Activated CD4-positive, alpha-beta memory T cell treated with anti-CD3 and anti-CD28 coated beads, Interleukin-2, amount 10 ng/mL, durations not matched to agents 7 days and 5 days (primary cell): ENCODE data around the gene SLC24A5. TPM values are rescaled to one million over a fixed set of nuclear protein-coding genes. Genes with fewer than 3 reads are reported as not detected.

Experiments
- CTCF ChIA-PET: fragments of 350-600 bp; sonication (Branson Sonifier 250); formaldehyde crosslinking; loops from one replicate; lab custom pipeline; 2021; ENCODE audit warnings: antibody characterized with exemption, inconsistent platforms; lab: Charles Lee
- POLR2A ChIA-PET: fragments of 350-600 bp; sonication (Branson Sonifier 250); formaldehyde crosslinking; loops from one replicate; lab custom pipeline; 2021; ENCODE audit warnings: antibody characterized with exemption; lab: Charles Lee
- DNase-seq: peaks from one replicate; pipeline ENCODE4 v3.0.0-alpha.2; 2020
- H3K27ac Mint-ChIP-seq: one replicate; pipeline ENCODE4 v1.8.0; 2021; ENCODE audit warnings: mild to moderate bottlenecking, mixed read lengths
- H3K27me3 Mint-ChIP-seq: one replicate; pipeline ENCODE4 v1.8.0; 2021; ENCODE audit warnings: mixed read lengths
- H3K36me3 Mint-ChIP-seq: one replicate; pipeline ENCODE4 v1.8.0; 2021; ENCODE audit warnings: low read depth, mixed read lengths
- H3K4me1 Mint-ChIP-seq: one replicate; pipeline ENCODE4 v1.8.0; 2021; ENCODE audit warnings: mixed read lengths
- H3K4me3 Mint-ChIP-seq: one replicate; pipeline ENCODE4 v1.8.0; 2021; ENCODE audit warnings: mild to moderate bottlenecking, mixed read lengths
- H3K9me3 Mint-ChIP-seq: one replicate; pipeline ENCODE4 v1.8.0; 2021; ENCODE audit warnings: mixed read lengths
- total RNA-seq, 2 experiments: library from RNA; stranded (reverse); gene quantifications; one replicate each; pipeline ENCODE4 v1.2.3, GENCODE V29; 2021

SLC24A5 gene
- total RNA-seq, 2 experiments from 2014 or later: not detected

DNA sequence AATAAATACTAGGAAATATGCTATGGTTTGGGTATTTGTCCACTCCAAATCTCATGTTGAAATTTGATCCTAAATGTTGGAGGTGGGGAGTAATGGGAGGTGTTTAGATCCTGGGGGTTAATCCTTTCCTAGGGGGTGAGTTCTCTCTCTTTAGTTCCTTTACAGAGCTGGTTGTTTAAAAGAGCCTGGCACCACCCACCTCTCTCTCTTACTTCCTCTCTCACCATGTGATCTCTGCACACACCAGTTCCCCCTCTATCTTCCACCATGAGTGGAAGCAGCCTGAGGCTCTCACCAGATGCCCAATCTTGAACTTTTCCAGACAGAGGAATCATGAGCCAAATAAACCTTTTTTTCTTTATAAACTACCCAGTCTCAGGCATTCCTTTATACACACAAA lies 10.5 kb downstream of the SLC24A5 start:
- H3K27me3 Mint-ChIP-seq: no peaks in the 10 kb centered on the region
- H3K4me3 Mint-ChIP-seq: no peak overlapping the region
- H3K36me3 Mint-ChIP-seq: no peaks in the 10 kb centered on the region
- H3K4me1 Mint-ChIP-seq: no peaks in the 10 kb centered on the region
- no peak overlapping the region for H3K27ac Mint-ChIP-seq
- DNase-seq: no peak
- H3K9me3 Mint-ChIP-seq: no peaks in the 10 kb centered on the region
- CTCF ChIA-PET: no interaction called here
- POLR2A ChIA-PET: no interaction called here

DNA sequence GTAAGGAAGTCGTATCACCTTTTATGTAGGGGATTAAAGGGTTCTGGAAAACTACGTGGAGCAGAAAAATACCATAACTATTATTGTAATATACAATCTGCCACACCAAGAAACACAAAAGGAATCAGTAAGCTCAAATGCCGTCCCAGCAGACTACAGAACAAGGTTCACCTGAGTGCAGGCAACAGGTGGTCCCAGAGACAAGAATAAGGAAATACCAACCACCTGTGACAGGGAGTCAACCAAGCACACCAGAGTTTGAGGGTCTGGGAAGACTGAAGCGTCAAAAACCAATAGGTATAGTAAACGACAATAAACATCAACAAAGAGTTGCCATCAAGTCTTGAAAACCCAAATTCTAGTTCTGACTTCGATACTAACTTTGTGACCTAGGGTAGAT lies 12.1 kb downstream of the SLC24A5 start:
- POLR2A ChIA-PET: no interaction called here
- Mint-ChIP-seq H3K9me3 (no peaks in the 10 kb centered on the region), H3K4me1 (no peaks in the 10 kb centered on the region), H3K4me3 (no peak overlapping the region), H3K27me3 (no peaks in the 10 kb centered on the region), H3K27ac (no peak overlapping the region), H3K36me3 (no peaks in the 10 kb centered on the region)
- no peak for DNase-seq
- CTCF ChIA-PET: no interaction called here

DNA sequence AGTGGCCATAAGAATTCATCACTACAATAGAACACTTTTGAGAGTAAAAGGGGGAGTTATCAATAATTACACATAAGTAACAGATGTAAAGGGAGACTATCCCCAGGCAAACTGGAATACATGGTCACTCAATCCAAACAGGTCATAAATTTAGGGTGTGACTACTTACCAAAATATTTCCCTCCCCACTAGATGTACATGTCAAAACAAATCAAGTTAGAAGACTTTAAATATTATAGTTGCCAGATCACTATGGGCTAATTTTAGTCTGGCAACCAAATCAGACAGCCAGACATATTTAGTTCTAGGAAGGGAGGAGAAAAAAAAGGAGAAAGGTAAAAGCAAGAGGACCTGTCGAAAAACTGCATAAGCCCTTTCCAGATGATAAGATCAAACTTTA lies 23.1 kb downstream of the SLC24A5 start:
- Mint-ChIP-seq H3K9me3 (no peaks in the 10 kb centered on the region), H3K27ac (no peak overlapping the region), H3K27me3 (no peaks in the 10 kb centered on the region), H3K4me3 (no peak overlapping the region), H3K36me3 (peaks cover 9% of the 10 kb centered on the region), H3K4me1 (peaks cover 8% of the 10 kb centered on the region)
- CTCF ChIA-PET: no interaction called here
- POLR2A ChIA-PET: no interaction called here
- no peak for DNase-seq

DNA sequence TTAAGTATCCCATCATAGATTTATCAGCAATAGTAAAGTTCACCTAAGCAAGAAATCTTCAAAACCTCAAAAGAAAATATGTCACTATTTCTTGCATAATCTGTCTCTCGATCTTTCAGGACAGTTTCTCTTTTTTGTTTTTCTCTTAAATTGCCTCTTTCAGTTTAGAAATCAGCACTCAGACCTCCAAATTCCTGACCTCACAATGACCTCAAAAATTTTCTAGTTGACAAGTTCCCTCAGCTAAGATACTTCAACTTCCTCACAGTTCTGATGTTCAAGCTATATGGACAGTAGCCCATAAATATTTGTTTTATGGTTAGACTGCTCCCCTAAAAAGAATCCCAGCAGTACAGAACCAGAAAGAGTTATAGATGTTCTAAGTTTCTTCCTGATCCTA lies 24.1 kb downstream of the SLC24A5 start:
- Mint-ChIP-seq H3K36me3 (peaks cover 11% of the 10 kb centered on the region), H3K9me3 (no peaks in the 10 kb centered on the region), H3K4me1 (peaks cover 8% of the 10 kb centered on the region), H3K4me3 (no peak overlapping the region), H3K27me3 (no peaks in the 10 kb centered on the region), H3K27ac (no peak overlapping the region)
- no peak for DNase-seq
- CTCF ChIA-PET: no interaction called here
- POLR2A ChIA-PET: no interaction called here

DNA sequence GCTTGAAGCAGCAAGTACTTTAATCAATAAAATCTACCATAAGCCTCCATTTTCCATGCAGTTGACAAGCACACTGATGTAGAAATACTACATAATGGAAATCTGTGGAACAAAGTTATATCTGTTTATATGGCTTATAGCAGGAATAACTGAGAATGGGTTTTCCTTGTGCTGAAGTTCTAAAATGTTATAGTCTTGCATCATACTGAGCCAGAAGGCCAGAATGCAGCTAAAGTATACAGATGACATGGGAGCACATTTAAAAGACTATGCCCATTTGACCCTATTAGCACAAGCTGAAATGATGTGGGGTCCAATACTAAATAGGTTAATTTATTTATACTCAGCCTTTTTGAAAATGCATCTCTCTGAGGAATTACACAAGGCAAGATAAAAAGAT lies 25.1 kb downstream of the SLC24A5 start:
- Mint-ChIP-seq H3K27ac (no peak overlapping the region), H3K9me3 (no peaks in the 10 kb centered on the region), H3K4me3 (no peak overlapping the region), H3K36me3 (peaks cover 11% of the 10 kb centered on the region), H3K27me3 (no peaks in the 10 kb centered on the region), H3K4me1 (peaks cover 8% of the 10 kb centered on the region)
- no peak for DNase-seq
- ChIA-PET CTCF (no interaction called here), POLR2A (no interaction called here)

DNA sequence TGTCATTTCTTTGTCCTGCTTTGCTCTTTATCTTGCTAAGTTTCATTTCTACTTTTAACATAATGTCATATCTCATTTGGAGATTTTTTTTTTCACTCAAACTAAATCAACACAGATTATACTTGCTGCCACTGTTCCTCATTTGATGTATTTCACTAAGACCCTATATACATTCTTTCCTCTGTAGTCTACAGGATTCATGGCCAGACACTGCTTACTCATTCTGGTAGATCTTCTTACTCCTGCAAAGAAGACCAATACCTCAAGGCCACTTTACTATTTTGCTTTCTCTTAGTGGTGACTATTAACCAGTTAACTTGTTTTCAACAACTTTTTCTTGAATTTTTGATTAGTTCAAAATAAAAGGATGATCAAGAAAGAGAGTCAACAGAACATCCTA lies 26.6 kb downstream of the SLC24A5 start:
- DNase-seq: no peak
- H3K27me3 Mint-ChIP-seq: no peaks in the 10 kb centered on the region
- no peak overlapping the region for H3K4me3 Mint-ChIP-seq
- POLR2A ChIA-PET: no interaction called here
- no peaks in the 10 kb centered on the region for H3K9me3 Mint-ChIP-seq
- CTCF ChIA-PET: no interaction called here
- H3K4me1 Mint-ChIP-seq: peaks cover 8% of the 10 kb centered on the region
- H3K27ac Mint-ChIP-seq: no peak overlapping the region
- peaks cover 13% of the 10 kb centered on the region for H3K36me3 Mint-ChIP-seq

DNA sequence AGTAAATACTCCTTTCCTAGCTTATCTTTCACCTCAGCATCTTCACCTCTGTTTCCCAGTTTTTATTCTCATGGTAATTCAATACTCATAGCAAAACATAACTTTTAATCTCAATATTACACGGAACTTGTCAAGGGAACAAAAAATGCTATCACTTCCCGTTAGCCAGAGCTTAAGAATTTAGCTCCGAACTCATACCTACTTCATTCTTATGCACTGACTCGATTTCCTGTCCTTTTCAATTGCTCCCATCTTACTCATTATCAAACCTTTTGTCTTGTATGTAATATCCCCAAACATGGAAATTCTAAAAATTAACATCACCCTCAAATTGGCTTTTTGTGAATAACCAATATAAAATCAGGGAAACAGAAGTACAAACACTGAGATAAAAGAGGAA lies 29.1 kb downstream of the SLC24A5 start:
- Mint-ChIP-seq H3K4me3 (no peak overlapping the region), H3K9me3 (no peaks in the 10 kb centered on the region), H3K36me3 (peaks cover 18% of the 10 kb centered on the region), H3K27ac (no peak overlapping the region), H3K4me1 (peaks cover 3% of the 10 kb centered on the region), H3K27me3 (no peaks in the 10 kb centered on the region)
- DNase-seq: no peak
- ChIA-PET CTCF (no interaction called here), POLR2A (no interaction called here)

DNA sequence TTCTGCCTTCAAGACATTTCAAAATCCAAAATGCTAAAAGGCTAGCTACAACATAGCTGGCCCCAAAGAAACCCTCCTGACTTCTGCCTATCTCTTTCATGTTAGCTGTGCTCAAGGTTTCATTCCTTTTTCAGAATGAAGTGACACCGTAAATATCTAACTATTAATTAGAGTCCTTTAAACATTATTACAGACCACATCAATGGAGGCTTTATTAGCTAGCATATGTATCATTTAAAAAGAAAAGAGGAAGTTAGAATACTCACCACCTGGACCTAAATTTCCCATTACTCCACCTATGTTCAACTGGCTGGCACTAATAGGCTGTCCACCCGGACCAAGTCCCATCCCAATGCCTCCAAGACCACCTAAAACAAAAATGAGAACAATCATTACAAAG lies 32.7 kb downstream of the SLC24A5 start:
- no peaks in the 10 kb centered on the region for H3K4me1 Mint-ChIP-seq
- no peaks in the 10 kb centered on the region for H3K27me3 Mint-ChIP-seq
- no peak overlapping the region for H3K4me3 Mint-ChIP-seq
- H3K36me3 Mint-ChIP-seq: peaks cover 19% of the 10 kb centered on the region
- ChIA-PET CTCF (interaction anchor here (1.2 kb wide), 1 partner anchor 8 kb away, joined by 3 read pairs; no protein-coding TSS in a partner anchor), POLR2A (no interaction called here)
- no peaks in the 10 kb centered on the region for H3K9me3 Mint-ChIP-seq
- no peak for DNase-seq
- H3K27ac Mint-ChIP-seq: no peak overlapping the region

DNA sequence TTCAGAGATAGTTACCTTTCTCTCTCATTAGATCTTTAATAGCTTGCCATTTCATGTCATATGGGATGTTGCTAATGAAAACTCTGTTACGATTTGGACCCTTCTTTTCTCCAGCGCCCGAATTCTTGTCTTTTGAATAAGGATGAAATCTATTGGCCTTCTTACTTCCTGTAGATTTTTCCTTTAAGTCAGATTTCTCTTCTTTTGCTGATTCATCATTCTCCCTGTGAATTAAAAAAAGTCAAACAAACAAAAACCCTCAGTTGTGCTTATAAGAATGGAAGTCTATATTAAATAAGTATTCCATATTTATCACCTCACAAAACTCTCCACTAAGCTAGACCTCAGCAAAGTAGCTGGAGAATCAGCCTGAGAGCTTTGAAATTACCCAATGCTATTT lies 47.8 kb downstream of the SLC24A5 start:
- ChIA-PET CTCF (no interaction called here), POLR2A (no interaction called here)
- no peak for DNase-seq
- Mint-ChIP-seq H3K27me3 (no peaks in the 10 kb centered on the region), H3K27ac (no peak overlapping the region), H3K4me3 (no peak overlapping the region), H3K36me3 (peaks cover 17% of the 10 kb centered on the region), H3K4me1 (no peaks in the 10 kb centered on the region), H3K9me3 (peaks cover 5% of the 10 kb centered on the region)

DNA sequence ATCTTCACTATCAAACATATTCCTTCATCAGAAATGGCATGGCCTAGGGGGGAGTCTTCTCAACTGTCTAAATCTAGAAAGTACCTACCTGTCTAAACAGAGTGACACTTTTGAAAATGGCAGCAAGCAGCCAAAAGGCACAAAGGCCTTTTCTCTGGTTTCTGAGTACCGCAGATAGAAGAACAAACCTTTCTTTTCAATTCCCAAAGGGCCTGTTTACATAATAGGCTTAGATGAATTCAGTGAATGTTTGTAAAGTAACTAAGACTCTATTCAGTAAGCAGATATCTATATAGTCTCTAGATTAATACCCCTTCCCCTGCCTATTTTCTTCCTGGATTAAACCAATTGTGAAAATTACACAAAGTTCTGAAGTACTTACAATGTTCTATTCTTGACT lies 50.2 kb downstream of the SLC24A5 start:
- ChIA-PET POLR2A (no interaction called here), CTCF (no interaction called here)
- Mint-ChIP-seq H3K9me3 (peaks cover 5% of the 10 kb centered on the region), H3K4me3 (no peak overlapping the region), H3K27ac (no peak overlapping the region), H3K4me1 (peaks cover 6% of the 10 kb centered on the region), H3K36me3 (peaks cover 17% of the 10 kb centered on the region), H3K27me3 (no peaks in the 10 kb centered on the region)
- DNase-seq: no peak

DNA sequence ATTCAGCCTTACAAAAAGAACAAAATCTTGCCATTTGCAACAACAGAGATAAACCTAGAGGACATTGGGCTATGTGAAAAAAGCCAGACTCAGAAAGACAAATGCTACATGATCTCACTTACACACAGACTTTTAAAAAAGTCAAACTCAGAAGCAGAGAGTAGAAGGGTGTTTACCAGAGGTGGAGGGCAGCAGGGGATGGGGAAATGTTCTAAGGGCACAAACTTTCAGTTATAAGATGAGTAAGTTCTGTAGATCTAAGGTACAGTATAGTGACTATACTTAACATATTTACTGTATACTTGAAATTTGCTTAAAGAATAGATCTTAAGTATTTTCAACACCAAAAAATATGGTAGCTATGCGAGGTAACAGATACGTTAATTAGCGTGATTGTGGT lies 54.3 kb downstream of the SLC24A5 start:
- CTCF ChIA-PET: no interaction called here
- Mint-ChIP-seq H3K4me1 (peaks cover 19% of the 10 kb centered on the region), H3K9me3 (peaks cover 5% of the 10 kb centered on the region)

DNA sequence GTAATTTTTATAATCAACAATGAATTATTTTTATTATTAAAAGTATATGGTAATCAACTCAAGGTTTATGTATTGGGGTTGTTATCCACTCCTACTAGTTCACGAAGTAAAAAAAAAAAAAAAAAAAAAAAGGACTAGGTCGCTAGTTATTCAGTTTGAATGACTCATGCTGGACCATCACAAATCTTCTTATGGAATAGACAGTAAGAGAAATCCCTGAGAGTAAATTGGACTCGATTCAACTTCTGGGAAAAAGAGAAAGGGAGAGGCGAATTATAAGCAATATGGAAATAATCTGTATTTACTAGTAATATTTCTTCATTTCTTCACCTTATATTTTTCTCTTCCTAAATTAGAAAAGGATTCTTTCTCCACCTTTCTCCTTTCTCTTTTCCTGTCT lies 55.3 kb downstream of the SLC24A5 start:
- H3K4me1 Mint-ChIP-seq: peaks cover 19% of the 10 kb centered on the region
- no peak overlapping the region for H3K27ac Mint-ChIP-seq
- peaks cover 13% of the 10 kb centered on the region for H3K27me3 Mint-ChIP-seq
- ChIA-PET CTCF (no interaction called here), POLR2A (no interaction called here)
- peaks cover 5% of the 10 kb centered on the region for H3K9me3 Mint-ChIP-seq
- H3K36me3 Mint-ChIP-seq: peaks cover 2% of the 10 kb centered on the region
- DNase-seq: no peak
- no peak overlapping the region for H3K4me3 Mint-ChIP-seq

More for the DNA sequence above, 54.3 kb downstream of the SLC24A5 start:
- Mint-ChIP-seq H3K36me3 (peaks cover 2% of the 10 kb centered on the region), H3K27ac (no peak overlapping the region), H3K27me3 (peaks cover 11% of the 10 kb centered on the region), H3K4me3 (no peak overlapping the region)
- POLR2A ChIA-PET: no interaction called here
- DNase-seq: no peak

DNA sequence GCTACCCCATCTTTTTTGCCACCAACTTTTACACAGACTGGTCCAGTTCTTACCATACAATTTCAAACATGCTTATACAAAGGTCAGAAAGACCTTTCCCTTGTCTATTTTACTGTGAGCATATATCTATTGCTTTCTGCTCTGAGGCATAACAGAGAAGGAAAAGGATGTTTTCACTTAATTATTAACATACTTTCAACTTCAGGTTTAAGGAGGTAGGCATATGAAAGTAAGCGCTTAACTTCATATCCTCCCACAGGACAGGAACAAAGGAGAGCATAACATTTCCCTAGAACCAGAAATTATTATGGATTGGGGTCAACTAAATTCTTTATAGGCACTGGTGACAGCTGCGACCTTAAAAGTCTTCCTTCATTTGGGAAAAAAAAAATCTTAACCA lies 56.2 kb downstream of the SLC24A5 start:
- Mint-ChIP-seq H3K27ac (no peak overlapping the region), H3K4me1 (peaks cover 19% of the 10 kb centered on the region), H3K4me3 (peak overlapping the region; percentile 76), H3K36me3 (peaks cover 2% of the 10 kb centered on the region), H3K9me3 (peaks cover 5% of the 10 kb centered on the region), H3K27me3 (peaks cover 14% of the 10 kb centered on the region)
- POLR2A ChIA-PET: interaction anchor here (0.9 to 1.8 kb wide), 2 partner anchors 155 to 159 kb away, joined by 4 to 20 read pairs; partner anchors contain the start of gene DUT
- DNase-seq: no peak
- CTCF ChIA-PET: no interaction called here

DNA sequence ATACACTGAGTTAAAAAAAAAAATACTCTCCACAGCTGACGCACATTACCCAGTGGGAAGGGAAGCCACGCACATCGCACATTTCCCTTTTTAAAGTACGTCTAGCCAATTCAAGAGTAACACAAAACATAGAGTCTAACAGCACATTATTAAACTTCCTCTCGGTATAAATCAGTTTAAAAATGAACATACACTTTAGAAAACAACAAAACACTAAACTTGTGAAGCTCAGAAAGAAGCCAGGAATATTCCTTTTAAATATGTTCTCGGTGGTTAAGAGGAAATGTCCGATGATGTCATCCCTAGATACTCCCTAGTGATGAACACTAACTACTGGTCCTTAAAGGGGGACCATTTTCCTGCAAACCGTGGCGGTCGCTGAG lies 56.6 kb downstream of the SLC24A5 start:
- H3K4me3 Mint-ChIP-seq: peak overlapping the region; percentile 76
- peaks cover 2% of the 10 kb centered on the region for H3K36me3 Mint-ChIP-seq
- ChIA-PET POLR2A (interaction anchor here (0.9 to 1.8 kb wide), 2 partner anchors 154 to 159 kb away, joined by 4 to 20 read pairs; partner anchors contain the start of gene DUT), CTCF (no interaction called here)
- peaks cover 5% of the 10 kb centered on the region for H3K9me3 Mint-ChIP-seq
- peak overlapping the region; percentile 71 for H3K27ac Mint-ChIP-seq
- peaks cover 17% of the 10 kb centered on the region for H3K27me3 Mint-ChIP-seq
- peaks cover 19% of the 10 kb centered on the region for H3K4me1 Mint-ChIP-seq
- no peak for DNase-seq
